T-helper 9 cell (primary cell): ENCODE data around the gene TMIE.
"Not testable (repeated sequence)": the region's sequence is repeated elsewhere in the genome, so short reads cannot be mapped to it uniquely, and the experiment has no call there.

Experiments
- DNase-seq: peaks from one replicate; pipeline ENCODE4 v3.0.0-alpha.2; 2020

The TMIE gene

DNA sequence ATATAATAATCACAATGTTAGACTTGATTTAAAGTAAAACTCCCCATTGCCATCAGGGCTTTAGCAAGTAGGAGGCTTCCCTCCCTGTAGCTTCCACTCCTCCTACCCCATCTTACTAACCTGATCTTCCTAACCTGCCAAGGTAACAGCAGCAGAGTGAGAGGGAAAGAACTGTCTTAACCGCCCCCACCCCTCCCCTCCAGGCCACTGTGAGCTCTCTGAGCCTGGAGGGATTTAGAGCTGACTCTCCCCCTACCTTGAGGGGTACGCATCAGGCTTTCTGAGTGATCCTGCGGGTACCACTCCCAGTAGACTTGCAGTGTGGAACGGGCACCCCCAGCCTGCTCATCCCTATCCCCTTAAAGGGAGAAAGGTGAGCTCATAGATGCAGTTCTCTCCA lies 27.8 kb downstream of the TMIE start:
- DNase-seq = no peak

DNA sequence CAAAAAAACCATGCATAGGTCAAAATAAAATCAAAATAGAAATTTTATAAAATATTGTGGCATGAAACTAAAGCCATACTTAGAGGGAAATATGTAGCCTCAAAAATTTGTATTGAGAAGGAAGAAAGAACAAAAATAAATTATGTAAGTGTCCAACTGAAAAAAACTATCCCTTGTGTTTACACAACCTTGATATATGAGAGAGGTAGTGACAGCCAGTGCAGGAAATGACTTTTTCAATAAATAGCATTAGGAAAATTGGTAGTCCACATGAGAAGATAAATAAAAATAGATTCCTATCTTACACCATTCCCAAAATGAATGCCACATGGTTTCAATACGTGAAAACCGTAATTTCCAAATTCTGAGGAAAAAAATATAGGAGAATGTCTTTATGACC lies 29.6 kb downstream of the TMIE start:
- no peak for DNase-seq

DNA sequence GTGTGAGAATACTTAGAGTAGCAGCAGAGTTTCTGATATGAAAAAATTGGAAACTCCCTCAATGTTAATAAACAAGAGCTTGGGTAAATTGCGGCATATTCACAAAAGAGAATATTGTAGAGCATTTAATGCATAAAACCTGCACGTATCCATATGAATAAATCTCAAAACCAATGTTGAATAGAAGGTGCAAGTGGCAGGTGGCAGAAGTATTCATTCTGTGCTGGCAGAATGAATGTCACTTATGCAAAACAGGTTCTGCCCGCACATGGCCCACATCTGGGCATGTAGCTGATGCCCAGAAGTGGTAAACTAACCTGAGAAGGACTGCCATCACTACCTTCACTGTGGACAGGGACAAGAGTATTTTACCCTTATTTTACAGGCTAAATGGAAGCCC lies 30.6 kb downstream of the TMIE start:
- DNase-seq = no peak

DNA sequence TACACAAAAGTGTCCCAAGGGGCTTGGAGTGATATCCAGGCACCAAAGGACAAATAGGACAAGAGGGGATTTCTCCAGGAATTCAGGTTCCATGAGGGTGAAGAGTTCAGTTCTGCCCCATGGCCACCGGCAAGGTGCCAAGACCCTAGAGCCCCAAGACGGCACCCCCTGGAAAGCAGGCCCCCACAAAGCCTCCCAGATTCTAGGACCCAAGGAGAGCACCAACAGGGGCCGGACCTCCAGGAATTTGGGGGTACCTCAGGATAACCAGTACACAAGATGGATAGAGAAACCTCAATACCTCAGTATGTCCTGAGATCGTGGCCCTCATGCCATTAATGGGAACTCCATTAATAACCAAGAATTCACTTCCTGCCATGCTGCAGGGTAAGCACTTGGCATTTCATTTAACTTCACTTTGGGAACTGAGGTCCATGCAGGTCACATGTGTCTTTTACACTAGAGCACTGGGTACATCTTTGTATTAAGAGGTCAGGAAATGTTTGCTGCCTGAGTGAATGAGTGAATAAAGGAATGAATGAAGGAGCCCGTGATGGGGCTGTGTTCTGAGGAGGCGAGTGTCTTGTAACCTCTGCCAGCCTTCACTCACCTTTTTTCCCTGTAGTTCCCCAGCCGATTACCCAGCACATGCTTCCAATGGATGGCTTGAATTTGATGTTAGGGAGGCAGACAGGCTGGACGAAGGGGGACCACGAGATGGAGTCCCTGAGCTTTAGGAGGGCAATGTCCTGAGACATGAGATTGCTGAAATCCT lies 32.0 kb downstream of the TMIE start:
- DNase-seq = no peak

DNA sequence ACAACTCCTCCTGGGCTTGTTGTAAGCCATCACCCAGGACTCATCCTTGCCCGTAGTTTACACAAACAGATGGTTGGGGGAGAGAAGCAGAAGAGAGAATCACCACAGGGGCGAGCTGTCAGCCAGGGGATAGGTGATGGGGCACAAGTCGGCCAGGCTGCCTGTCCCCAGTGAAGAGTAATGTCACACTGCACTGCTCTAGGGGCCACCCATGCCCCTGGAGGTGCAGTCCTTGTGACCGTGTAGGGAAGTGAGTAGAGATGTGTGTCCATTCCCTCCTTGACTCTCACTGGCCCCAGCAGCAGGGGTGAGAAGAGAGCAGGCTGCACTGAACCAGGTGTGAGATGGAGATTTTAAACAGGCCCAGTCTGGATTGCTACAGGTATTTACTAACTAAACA lies 33.6 kb downstream of the TMIE start:
- DNase-seq = no peak

DNA sequence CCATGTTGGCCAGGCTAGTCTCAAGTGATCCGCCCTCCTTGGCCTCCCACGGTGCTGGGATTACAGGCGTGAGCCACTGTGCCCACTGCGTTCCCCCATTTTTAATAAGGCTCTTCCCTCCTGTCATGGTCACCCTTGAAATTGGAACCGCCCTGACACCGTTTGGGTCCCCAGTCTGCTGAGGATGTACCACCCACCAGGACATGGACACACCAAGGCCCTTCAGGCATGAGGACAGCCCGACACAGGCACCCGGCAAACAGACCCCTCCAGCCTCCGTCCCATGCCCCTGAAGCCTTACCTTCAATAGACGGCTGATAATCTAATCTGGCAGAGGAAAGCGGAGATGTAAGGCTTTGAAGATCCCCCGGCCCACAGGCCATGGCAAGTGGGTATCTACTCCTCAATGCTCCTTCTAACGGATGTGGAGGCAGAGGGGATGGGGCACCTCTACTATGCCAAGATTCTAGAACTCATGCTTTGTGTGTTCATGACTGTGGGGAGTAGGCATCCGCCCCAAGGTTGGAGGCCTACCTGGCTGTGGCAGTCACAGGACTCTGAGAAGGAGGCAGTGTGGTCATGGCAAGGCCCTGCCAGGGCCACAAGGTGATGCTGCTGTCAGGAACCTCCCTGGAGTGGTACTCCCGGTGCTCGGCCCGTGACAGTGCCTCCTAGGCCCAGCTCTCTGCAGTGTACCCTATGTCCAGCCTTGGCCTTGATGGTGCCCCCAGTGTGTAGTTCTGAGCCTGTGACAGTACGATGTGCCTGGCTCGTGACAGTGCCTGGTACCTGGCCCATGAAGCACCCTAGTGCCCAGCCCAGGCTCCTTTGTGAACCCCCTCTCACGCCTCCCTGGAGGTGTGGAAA lies 35.0 kb downstream of the TMIE start:
- DNase-seq = no peak

DNA sequence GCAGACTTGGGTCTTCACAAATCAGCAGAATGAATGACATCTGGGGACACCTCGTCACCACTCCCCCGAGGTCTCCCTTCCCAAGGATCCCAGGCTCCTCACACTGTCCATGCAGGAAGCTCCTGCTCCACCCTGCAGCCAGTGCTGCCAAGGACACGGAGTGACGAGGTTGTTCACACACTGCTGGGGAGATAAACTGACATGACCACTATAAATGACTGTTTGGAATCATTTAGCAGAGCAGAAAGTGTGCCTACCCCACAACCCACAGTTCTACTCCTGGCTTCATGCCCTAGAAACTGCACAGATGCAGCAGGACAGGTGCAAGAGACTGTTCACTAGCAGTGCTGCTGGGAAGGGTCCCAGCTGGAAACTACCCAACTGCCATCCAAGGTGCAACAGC lies 36.1 kb downstream of the TMIE start:
- DNase-seq = no peak

DNA sequence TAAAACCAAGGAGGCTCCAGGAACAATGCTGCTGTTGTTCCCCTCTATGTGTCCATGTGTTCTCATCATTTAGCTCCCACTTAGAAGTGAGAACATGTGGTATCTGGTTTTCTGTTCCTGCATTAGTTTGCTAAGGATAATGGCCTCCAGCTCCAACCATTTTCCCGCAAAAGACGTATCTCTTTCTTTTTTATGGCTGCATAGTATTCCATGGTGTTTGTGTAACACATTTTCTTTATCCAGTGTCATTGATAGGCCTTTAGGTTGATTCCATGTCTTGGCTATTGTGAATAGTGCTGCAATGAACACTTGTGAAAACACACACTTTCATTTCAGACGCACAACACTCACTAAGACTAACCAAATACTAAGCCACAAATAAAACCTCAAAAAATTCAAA lies 38.4 kb downstream of the TMIE start:
- DNase-seq = not testable (repeated sequence)

DNA sequence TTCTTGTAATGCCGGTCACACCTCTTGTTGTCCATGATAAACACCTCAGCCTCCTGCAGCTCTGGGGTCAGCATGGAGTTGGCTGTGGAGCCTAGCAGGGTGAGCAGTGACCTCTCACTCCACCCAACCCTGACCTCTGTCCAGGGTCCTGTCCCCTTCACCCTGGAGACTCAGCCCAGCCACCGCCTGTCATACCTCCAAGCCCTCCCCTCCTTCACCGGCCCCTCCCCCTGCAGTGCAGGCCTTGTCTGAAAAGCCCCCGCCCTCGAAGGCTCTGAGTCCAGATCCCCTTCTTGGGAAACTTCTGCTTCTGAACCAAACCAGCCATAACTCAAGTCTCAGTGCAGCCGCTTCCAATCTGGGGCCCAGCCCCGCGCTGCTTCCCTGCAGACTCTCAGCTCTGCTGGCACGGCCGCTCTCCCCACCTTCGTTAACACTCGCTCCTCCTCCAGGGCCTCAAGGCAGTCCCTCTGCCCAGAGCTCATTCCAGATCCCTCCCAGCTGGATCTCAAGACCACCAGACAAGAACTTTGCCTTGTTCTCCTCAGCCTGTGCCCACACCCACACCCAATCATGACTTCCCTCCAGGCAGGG lies 41.9 kb downstream of the TMIE start:
- DNase-seq = no peak

DNA sequence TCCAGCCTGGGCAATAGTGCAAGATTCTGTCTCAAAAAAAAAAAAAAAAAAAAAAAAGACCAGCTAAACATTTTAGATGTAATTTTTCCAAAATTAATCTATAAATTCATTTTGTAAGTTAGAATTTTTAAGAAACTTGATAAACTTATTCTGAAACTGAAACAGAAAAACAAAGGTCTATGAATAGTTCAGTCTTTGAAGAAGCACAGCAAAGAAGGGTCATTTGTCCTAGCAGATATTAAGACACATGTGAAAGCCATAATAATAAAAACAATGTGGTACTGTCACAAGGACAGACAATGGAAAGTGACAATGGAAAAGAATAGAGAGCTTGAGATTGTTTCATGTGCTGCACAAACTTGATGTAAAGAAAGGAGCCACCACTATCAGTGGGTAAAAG lies 45.5 kb downstream of the TMIE start:
- no peak for DNase-seq

DNA sequence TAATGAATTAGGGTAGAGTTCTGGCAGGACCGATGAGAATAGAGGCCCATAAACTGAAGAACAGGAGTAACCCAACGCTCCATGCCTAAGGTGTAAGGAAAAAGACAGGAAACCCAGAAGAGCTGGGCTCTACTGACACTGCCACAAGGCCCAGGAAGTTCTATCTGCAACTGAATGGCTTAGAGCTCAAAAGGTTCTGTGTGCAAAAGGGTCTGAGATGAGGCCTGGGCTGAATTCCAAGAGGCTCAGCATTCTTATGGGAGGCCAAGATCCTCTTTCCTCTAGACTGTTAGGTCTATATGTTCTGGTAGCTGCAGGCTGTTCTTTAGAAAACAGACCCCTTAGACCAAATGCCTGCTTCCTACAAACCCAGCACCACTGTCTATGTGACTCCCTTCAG lies 47.0 kb downstream of the TMIE start:
- DNase-seq = no peak

DNA sequence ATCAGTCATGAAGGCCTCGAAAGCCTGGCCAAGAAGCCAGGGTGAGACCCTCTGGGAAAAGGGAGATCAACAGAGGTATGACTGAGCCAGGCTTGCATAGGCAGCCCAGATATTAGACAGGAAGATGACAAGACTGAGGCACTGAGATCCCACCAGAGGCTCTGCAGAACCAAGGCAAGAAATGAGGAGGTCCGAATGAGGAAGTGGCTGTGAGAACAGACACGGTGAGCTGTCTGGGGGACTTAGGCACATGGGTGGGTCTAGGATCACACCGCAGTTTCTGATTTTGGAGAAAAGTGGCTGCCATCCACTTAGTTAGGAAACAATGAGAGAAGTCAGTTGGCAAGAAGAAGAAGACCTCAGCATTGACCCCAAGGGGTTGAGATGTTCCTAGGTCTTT lies 47.9 kb downstream of the TMIE start:
- DNase-seq = no peak

DNA sequence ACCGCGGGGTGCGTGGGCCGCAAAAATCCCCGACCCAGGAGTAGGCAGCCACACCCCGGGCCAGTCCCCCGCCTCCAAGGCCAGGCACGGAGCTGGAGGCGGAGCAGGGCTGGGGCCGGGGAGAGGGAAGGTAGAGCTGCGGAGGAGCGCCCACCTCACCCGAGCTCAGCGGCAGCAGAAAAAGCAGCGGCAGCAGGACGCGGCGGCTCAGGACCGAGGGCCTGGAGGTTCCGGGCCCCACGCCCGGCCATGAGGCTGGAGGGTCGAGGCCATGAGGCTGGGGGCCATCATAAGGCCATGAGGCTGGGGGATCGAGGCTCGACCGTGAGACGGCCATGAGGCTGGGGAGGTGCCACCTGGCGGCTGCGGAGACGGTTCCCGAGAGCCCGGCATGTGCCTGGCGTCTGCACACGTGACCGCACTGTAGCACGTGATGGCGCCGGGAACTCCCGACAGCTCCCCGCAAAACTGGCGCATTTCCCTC lies 49.4 kb downstream of the TMIE start:
- DNase-seq = no peak

DNA sequence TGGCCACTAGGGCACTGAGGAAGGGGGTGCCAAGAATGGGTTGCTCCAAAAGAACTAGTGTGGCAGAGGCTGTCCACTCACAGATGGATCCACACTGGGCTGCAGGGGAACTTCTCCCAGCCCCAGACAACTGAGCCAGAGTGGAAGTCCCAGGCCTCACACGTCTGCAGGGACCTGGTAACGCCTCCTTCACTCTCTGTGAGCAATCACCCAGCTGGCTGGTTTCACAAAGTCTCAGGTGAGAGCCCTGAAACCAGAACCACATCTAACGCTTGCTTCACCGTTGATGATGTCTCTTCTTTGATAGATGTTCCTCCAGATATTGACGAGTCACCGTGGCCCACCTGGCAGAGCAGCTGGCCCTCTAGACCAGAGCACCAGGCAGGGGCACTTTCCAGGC lies 51.9 kb downstream of the TMIE start:
- not testable (repeated sequence) for DNase-seq

DNA sequence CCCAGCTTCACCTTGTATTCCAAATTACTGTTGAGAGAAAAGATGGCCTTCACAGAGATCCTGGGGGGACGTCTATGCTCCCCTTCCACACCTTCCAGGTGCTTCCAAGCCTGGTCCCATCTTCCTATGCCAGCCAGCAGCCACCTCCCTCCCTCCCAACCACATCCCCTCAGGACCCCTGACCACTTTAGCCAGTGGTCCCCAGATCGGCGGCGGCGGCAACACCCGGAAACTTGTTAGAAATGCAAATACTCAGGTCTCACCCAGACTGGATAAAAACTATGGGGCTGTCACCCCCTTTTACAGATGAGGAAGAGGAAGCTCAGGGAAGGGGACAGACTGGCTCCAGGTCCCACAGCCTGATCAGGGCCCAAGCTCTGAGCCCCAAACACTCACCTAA lies 54.5 kb downstream of the TMIE start:
- DNase-seq = no peak

DNA sequence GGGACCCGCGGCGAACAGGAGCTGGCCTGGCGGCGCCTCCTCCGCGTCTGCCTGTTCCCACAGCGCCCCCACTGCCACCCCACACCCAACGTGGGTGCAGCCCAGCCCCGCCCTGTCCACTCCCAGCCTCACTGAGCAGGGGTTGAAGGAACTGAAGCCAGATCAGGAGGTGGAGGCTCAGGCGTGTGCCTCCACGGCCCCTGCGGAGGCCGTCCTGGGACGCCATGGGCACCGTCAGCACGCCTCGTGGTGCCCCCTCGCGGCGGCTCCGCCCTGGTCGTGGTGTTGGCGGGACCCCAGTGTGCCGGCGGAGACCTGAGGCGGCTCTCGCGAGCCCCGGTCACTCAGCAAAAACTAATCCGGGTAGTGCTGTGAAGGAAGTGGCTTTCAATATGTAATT lies 55.5 kb downstream of the TMIE start:
- no peak for DNase-seq

DNA sequence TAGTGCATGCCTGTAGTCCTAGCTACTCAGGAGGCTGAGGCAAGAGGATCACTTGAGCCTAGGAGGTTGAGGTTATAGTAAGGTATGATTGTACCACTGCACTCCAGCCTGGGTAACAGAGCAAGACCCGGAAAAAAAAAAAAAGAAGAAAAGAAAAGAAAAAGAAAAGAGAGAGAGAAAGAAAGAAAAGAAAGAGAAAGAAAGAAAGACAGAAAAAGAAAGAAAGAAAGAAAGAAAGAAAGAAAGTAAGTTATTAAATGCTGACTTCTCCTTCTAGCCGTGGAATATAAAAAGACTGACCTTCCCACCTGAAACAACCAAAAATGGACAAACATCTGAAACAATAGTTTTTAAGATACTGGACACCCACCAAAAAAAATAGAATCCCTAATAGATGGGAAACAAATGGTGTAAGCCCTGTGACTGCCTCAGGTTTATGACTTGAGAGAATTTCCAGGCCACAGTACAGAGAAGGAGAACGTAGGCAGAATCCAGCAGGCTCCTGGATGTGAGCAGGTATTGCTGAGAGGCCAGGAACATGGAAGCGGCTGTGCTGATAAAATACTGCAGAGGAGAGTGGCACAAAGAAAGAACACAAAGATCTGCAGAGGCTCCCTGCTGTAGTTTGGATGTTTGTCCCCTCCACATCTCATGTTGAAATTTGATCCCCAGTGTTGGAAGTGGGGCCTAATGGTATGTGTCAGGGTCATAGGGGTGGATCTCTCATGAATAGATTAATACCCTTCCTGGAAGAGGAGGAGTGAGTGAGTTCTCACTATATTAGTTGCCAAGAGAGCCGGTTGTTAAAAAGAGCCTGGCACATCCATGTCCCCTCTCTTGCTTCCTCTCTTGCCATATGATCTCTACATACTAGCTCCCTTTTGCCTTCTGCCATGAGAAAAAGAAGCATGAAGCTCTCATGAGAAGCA lies 58.3 kb downstream of the TMIE start:
- DNase-seq = no peak
